Fibroblast of peridontal ligament (primary cell): ENCODE data around the gene FAM168A.

ENCODE experiments used
- DNase-seq: peaks from one replicate; pipeline ENCODE4 v3.0.0-alpha.2; 2010; ENCODE audit errors: extremely low read depth

Gene FAM168A

DNA sequence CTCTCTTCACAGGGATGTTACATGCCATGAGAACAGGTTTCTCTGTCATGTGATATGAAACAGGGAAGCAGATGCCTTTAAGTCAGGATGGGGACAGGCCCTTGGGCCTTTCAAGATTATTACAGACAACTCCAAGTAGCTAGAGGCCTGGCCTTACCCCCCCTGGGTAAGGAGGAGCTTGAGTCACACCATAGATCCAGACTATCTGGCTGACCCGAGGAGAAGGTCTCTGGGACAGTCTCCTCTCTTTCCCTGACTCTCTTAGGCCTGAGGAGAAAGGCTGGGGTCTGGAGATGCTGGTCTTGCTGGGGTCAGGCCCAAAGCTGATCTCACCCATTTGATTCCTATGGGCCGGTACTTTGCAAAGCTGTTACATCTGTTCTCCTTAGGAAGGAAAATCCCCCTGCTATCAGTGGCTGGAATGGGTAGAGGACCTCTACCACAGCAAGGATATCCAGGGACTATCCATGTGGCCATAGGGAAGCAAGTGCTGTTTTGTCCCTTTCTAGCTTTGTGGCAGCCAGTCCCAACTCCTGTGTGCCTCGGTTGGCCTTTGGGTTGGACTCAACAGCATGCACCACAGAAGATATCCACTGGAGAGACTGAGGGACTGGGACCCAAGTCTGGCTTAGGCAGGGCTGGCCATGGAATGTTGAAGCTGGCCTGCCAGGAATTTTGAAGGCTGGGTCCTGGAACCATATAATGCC lies 196.5 kb downstream of the FAM168A start:
- no peak for DNase-seq

GRCh38 chr11:73400293-73400692 lies 197.6 kb downstream of the FAM168A start:
- no peak for DNase-seq

- no peak for DNase-seq
These were observed 198.3 kb downstream of the FAM168A start for GRCh38 chr11:73399636-73400035.

GRCh38 chr11:73399159-73399590 lies 198.7 kb downstream of the FAM168A start:
- no peak for DNase-seq

- no peak for DNase-seq
These were observed 199.2 kb downstream of the FAM168A start for GRCh38 chr11:73398721-73399120.

GRCh38 chr11:73398132-73398526 lies 199.8 kb downstream of the FAM168A start:
- DNase-seq, result no peak

DNA sequence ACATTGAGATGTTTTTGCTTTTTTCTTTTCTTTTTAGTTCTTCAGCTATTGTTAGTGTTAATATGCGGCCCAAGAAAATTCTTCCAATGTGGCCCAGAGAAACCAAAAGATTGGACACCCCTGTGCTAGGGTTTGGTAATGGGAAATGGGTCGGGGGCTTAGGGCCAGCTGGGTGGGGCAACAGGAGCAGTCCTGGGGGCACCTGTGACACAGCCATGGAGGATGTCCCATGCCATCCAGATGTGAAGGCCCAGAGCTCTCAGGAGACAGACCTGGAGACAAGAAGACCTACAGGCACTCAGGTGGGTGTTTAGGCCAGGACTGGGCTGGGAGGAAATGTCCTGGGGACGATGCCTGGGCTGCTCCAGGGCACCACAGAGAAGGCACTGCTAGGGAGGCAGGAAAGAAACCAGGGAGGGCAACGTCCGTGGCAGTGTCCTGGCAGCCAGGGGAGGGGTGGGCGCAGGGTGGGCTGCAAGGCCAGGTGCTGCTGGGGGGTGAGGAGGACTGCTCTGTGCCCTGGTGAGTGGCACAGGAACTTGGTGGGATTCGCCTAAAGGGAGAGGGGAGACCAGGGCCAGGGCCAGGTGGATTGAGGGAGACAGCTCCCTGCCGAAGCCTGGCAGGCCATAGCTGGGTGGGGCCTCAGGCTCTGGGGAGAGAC lies 200.3 kb downstream of the FAM168A start:
- DNase-seq, result no peak

DNA sequence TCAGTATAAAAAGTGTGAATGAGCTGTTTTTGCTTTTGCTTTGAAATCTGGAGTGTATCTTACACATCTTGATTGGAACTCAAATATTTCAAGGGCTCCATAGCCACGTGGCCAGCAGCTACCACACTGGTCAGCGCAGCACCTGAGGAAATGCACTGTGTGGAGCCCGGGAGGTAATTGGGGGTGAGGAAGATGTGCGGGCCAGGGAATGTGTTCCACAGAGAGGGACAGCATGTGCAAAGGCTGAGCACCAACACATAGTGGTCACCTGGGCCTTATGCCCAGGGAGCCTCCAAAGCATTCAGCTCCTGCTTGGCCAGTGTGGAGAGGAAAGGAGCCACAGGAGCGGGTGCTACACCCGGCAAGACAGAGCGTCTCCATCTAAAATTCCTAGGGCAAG lies 200.9 kb downstream of the FAM168A start:
- DNase-seq, result no peak

- no peak for DNase-seq
These were observed 201.5 kb downstream of the FAM168A start for GRCh38 chr11:73396251-73396930.

- DNase-seq, result no peak
These were observed 202.4 kb downstream of the FAM168A start for GRCh38 chr11:73395297-73396208.

DNA sequence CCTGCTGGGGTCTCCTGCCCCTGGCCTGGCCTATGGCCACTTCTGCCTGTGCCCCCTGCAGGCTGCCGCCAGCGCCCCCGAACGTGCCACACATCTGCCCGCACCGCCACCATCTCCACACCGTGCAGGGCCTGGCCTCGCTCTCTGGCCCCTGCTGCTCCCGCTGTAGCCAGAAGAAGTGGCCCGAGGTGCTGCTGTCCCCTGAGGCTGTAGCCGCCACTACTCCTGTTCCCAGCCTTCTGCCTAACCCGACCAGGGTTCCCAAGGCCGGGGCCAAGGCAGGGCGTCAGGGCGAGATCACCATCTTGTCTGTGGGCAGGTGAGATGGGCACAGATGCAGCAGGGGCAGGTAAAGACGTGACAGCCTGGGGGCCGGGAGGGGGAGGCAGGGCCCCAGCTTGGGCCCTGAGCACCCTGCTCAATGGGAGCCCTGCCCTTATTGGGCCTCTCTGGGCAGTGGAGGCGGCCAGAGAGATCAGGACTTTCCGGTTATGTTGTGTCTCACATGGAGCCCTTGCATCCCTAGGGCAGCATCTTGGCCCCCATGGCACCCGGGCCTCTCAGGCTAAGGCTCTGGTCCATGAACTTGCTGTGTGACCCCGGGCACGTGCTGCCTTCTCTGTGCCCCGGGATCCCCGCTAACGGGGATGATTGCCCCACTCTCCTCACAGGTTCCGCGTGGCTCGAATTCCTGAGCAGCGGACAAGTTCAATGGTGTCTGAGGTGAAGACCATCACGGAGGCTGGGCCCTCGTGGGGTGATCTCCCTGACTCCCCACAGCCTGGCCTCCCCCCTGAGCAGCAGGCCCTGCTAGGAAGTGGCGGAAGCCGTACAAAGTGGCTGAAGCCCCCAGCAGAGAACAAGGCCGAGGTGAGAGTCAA lies 203.3 kb downstream of the FAM168A start:
- no peak for DNase-seq

DNA sequence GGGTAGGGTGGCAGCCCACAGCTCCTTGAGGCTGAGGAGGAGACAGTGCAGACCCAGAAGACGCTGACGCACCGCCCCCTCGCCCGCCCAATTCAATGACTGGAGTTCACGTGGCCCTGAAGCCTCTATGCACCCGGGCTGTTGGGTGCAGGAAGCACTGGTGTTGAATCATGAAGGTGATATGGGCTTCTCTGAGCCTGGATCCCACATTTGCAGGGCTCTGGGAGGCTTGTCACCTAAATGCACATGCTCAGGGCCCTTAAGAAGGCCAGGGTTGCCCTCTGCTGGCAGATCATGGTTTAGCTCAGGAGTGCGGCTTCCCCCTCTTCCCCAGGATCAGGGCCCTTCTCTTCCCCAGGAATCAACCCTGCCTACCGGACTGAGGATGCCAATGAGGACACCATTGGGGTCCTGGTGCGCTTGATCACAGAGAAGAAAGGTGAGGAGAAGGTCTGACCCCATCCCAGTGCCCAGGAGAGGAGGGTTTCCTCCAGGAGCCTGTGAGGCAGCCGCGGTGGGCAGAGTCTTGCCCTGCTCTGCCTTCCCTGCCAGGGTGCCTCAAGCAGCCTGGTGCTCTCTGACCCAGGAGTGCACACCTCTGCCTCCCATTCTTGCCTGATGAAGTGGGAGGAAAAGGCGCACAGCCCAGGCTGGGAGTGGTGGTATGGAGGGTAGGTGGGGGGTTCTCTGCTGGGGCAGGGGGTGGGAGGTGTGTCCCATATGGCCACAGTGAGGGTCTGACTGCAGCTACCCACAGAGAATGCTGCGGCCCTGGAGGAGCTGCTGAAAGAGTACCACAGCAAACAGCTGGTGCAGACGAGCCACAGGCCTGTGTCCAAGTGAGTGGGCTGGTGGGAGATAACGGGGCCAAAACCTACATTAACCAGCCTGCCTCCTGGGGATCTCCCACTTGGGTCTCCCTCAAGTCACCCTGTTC lies 204.2 kb downstream of the FAM168A start:
- peak; percentile 81 for DNase-seq

DNA sequence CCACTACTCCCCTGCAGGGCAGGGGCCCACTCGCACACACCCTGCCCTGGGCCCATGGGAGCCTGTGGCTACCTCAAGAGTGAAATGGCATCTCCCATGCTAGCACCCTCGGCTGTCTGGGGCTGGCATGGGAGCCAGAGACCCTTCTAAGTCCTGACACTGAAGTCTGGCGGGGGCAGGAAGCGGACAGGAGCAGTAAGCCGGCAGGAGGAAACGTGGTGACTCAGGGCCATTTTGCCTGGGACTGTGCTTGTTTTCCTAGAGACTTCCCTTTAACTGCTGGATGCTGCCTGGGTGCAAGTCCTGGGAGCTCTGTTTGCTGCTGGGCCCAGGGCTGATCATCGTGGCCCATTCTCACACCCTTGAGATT lies 204.9 kb downstream of the FAM168A start:
- DNase-seq, result no peak

DNA sequence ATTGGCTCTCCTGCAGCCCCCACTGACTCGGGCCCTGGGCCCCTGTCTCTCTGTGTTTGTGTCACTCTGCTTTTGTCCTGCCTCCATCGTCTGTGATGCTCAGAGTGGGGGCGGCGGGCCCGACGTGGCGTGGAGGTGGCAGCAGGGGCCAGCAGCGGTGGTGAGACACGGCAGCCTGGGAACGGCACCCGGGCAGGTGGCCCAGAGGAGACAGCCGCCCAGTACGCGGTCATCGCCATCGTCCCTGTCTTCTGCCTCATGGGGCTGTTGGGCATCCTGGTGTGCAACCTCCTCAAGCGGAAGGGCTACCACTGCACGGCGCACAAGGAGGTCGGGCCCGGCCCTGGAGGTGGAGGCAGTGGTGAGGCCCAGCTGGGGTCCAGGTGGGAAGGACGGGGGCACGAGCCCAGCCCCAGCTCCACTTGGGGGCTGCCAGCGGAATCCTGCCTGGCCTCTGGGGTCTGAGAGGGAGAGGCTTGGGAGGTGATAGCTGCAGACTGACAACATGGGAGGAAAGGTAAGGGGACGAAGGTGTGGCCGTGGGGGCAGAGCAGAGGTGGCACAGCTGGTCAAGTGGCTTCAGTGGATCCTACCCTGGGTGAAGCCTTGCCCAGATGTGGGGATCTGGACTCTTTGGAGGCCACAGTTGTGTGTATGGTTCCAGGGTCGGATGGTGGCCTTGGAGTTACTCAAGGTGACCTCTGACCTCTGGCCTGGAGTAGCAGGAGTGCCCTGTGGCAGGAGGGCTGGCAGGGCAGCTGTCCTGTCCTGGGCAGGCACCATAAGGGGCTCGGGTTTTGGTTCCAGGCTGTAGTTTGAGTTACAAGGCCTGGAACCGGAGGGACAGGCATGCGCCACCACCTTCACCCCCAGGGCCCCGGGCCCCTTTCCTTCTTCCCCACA lies 205.6 kb downstream of the FAM168A start:
- DNase-seq, result no peak

- no peak for DNase-seq
These were observed 206.2 kb downstream of the FAM168A start for GRCh38 chr11:73391665-73392064.

GRCh38 chr11:73390601-73391565 lies 207.0 kb downstream of the FAM168A start:
- DNase-seq, result no peak

- no peak for DNase-seq
These were observed 208.0 kb downstream of the FAM168A start for GRCh38 chr11:73389916-73390315.

- DNase-seq, result no peak
These were observed 208.8 kb downstream of the FAM168A start for GRCh38 chr11:73389134-73389525.
